ENCODE measurements around the gene AMOTL1.

GRCh38 chr11:94885581-94885980, 117.4 kb downstream of the AMOTL1 start:
- TF ChIP-seq GATA2 (IDR thresholded peaks at IDR 0.05; ENCODE audit: low read depth, low read length) (no peak), GATA3 (IDR thresholded peaks at IDR 0.05; ENCODE audit: low read depth, low read length) (no peak)

Data from SH-SY5Y (cell line).